Heart left ventricle (tissue), 13 donors: ENCODE data around the gene ZBTB33.

Experiments used
- CTCF ChIP-seq, 12 donors: fragments of 200-600 bp; sonication (generic) in 4 of 12; IDR thresholded peaks; one replicate each; pipeline versions ENCODE4 v1.5.0 to v1.8.0; 2018 to 2022; ENCODE audit warnings: antibody characterized with exemption in 12 of 12, mild to moderate bottlenecking in 5 of 12
- POLR2A ChIP-seq, 2 donors: fragments of 450-650 bp; IDR thresholded peaks; one replicate each; pipeline ENCODE4 v1.6.1; 2017; ENCODE audit warnings: antibody characterized with exemption in 2 of 2, mild to moderate bottlenecking in 2 of 2, moderate library complexity in 2 of 2
- donor health status: ischemic (EF 13 %, LVEDD 7.1; RV severe dilation, severe dysfunction).
- donor health status: DM: no; HTN: yes; CAD: no.
- donor health status: DM: no; HTN: no; CAD: no.
- donor health status: ischemic (EF 25% LVEDD 6.9; RV normal size, moderate dysfunction).
- donor health status: ischemic (EF 25% LVEDD 5.7; RV mildly dilated, moderate dysfunction).
- donor health status: ischemic (EF 35%, LVEDD 5.7; RV mildly dilated, moderate dysfunction).
- donor health status: nonischemic (EF 11% LVEDD 7.7; RV severe dilation, severe dysfunction).
- donor health status: DM: yes; HTN: yes; CAD: no.
- donor health status: PGD.
- donor health status: ischemic (EF 29% LVEDD 5.4; RV normal size, mild dysfunction).
- donor health status: nonischemic (EF 23%, LVEDD 6.1; RV moderate dilation, normal function).

- TF ChIP-seq CTCF (IDR thresholded peaks at IDR 0.05) (peak; percentile 44 to 80 (median 62)), POLR2A (IDR thresholded peaks at IDR 0.05) (peak in 1 of 2 donors; percentile 8)
Measured at GRCh38 chrX:120250522-120251271, at the start of gene ZBTB33.
